Measurements from ENCODE around the gene CCDC89.
"Not testable (repeated sequence)": the region's sequence is repeated elsewhere in the genome, so short reads cannot be mapped to it uniquely, and the experiment has no call there.

The CCDC89 gene

DNA sequence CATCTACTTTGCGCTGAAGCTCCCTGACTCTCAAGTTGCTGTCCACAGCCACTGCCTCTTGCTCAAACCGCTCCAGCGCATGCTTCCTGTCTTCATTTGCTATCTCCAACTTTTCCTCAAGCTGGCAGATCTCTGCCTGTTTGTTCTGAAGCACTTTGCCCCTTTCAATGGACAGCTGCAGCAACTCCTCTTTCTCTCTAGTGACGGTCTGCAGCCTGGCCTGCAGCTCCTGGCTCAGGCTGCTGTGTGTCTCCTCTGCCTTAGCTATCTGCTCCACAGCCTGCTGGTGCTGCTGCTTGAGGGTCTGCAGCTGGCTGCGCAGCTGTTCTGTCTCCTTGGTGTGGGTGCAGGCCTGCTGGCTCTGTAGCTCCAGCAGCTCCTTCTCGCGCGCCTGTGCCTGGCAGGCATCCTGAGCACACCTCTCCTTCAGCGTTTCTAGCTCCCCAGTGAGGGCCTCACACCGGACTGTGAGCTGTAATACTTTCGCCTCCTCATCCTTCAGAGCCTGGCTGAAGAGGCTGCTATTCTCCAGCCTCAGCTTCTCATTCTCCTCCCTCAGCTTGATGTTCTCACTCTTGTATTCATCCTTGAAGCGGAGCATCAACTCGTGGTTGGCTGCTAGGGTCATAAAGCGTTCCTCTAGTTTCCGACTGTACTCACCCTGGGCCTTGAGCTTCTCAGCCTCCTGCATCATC is 723 bp downstream of the CCDC89 start:
- DNase-seq: no peak

- DNase-seq: peak; percentile 81
These were observed 3.4 kb downstream of the CCDC89 start for GRCh38 chr11:85682330-85683305.

GRCh38 chr11:85680897-85681296 is 5.1 kb downstream of the CCDC89 start:
- no peak for DNase-seq

DNA sequence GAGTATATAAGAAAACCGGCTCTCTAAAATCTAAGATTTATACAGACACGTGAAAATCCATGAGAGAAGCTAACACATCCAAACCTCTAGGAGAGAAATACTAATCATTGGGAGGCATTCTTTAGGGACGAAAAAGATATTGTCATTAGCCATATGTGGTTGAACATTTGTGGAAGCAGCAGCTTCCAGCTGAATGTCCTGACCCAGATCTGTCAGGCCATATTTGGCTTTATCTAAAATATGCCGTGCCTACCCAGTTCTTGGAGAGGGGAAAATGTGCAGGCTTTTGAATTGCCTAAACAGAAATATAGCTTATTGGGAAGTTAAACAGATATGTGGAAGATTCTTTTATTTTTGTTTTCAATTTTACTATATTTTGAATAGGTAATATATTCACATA is 6.4 kb downstream of the CCDC89 start:
- no peak for DNase-seq

GRCh38 chr11:85673393-85673792 is 12.6 kb downstream of the CCDC89 start:
- DNase-seq: no peak

- no peak for DNase-seq
These were observed 13.7 kb downstream of the CCDC89 start for GRCh38 chr11:85672105-85672902.

DNA sequence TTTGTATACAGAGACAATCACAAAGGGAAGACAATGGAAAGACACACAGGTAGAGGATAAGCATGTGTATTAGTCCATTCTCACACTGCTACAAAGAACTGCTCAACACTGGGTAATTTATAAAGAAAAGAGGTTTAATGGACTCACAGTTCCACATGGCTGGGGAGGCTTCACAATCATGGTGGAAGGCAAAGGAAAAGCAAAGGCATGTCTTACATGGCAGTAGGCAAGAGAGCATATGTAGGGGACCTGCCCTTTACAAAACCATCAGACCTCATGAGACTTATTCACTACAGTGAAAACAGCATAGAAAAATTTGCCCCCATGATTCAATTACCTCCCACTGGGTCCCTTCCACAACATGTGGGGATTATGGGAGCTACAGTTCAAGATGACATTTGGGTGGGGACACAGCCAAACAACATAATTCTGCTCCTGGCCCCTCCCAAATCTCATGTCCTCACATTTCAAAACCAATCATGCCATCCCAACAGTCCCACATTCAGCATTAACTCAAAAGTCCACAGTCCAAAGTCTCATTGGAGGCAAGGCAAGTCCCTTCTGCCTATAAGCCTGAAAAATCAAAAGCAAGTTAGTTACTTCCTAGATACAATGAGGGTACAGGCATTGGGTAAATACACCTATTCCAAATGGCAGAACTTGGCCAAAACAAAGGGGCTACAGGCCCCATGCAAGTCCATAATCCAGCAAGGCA is 14.9 kb downstream of the CCDC89 start:
- not testable (repeated sequence) for DNase-seq

DNA sequence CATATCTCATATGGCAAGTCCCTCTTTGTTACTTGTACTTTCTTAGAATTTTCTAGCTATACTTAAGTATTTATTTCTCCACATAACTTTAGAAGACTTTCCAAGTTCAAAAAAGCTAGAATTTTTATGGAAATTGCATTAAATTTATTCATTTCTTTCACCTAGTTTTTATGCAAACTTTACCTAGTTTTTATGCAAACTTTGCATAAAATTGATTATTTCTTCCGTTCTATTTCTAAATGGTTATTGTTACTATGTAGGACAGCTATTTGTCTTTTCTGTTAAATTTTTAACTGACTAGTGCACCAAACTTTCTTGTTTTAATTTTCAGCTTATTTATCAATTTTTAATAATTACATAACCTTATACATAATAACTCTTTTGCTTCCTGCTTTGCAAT is 17.8 kb downstream of the CCDC89 start:
- no peak for DNase-seq

DNA sequence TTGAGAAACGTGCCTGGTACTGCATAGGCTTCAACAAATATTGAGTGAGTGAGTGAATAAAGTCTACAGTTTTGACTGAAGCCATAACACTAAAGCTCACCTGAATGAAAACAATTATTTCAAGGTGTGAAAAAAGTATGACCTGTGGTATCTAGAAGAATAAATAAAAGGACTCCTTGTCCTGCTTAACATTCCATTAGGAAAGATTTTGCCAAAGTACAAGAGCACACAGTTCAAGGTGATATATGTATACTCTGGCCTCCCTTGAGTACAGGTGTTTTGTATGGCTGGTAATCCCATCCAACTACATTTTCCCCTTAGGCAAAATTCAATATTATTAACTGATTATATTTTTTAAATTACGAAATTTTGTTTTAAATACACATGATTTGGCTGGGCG is 19.3 kb downstream of the CCDC89 start:
- no peak for DNase-seq

- no peak for DNase-seq
These were observed 20.3 kb downstream of the CCDC89 start for GRCh38 chr11:85665733-85666132.

DNA sequence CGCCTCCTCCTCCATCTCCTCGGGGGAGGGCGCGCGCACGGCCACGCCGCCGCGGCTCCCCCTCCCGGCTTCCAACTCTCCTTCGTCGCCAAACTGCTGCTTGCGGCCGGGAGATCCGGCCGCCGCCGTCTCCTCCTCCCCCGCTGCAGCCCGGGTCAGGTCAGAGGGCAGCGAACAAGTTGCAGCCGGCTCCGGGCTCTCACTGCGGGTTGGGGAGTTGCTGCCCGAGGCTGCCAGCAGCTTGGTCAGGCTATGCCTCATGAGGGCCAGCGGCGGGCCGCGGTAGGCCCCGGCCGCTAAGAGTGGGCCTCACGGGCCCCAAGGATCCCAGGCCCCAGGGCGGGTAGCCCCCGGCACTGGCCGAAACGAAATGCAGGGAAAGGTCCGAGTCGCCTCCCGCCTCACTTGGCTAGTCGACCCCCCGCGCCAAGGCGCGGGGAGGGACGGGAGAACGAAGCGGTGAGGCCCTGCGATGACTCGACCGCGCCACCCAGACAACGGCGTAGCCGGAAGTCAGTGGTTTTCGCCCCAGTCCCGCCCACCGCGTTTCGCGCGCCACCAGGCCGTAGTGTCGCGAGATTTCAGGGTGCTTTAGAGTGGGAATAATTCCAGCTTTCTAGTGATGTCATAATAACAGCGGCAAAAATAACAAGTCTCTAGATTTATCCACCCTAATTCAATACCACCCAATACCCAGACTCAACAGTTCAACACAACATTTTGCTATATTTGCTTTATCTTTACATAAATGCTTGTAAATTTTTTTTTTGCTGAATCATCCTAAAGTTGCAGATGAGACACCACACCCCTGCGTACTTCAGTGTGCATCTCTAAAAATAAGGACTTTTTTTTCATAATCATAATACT is 21.1 kb downstream of the CCDC89 start, which contains the start of gene CREBZF:
Gene CREBZF (minus strand): TSS at position 515 of the 867 bp plus-strand sequence. CDS start 254 bp downstream, at position 261.
- DNase-seq: peak; percentile 97

GRCh38 chr11:85663753-85664614 is 22.0 kb downstream of the CCDC89 start:
- DNase-seq: peak; percentile 88

DNA sequence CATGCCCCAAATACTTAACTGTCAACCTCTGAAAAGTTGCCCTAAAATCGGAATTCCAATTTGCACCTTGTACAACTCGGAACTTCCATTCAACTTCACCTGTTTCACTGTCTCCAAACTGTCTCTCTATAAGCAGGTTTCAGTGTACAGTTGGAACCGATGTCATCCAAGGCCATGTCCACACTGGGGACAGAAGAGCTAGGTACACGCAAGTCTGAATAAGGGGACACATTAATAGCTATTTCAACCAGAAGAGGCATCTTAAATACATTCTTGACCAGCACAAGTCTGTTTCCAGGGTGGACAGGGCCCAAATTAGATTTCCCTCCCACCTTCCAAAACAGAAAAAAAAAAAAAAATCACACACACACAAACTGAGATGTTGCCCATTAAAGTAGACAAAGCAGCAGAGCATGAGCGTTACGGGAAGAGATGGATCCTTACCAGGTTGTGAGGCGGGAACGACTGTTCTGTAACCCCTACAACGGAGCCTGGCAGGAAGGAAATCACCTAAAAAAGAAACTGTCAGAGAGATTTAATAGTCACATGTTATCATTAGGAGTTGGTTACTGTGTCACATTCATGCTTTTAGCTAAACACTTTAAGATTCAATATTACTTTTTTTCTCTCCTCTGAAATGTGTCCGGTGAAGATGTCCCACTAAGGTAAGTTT is 22.8 kb downstream of the CCDC89 start:
- DNase-seq: no peak

DNA sequence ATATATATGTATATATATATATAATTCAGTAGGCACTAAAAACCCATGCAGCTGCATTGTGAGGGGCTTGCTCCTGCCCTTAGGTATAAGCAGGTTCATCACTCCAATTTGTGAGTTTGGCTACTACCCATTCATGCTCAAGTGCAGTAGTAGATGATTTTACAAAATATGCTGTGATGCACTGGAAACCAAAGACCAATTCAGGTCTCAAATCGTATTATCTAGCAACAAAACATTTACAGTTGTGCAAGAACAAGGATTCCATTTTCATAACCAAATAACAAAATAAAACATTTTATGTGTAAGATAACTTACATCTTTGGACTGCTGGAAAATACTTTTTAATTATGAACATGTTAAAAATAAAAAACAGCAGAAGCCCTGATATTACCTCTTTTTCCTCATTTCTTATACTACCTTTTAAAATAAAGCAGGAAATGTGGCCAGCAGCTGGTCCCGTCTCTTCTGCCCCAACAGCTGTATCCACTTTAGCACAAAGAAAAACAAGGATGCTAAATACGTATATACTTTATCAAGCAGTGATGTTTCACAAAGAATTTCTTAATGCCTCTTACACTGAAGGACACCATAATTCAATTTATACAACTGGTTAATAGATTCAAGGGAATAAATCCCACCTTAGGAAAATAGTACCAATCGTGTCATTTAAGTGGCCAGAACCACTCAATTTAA is 23.9 kb downstream of the CCDC89 start:
- no peak for DNase-seq

DNA sequence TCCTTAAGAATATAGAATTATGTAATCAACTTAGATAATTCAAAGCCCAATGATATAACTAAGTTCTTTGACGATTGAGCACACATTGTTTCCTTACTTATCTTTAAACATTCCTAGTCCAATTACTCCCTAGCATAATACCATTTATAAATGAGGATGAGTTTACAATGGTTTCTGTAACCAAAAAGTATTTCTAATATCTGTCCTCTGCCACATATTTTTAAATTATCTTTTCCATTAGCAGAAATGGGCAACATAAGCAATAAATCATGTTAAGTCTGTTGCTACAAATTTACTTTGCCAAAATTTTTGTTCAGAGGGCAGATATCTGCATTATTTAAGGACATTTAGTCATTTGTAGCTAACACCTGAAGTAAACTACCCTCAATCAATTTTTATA is 27.8 kb downstream of the CCDC89 start:
- DNase-seq: no peak

DNA sequence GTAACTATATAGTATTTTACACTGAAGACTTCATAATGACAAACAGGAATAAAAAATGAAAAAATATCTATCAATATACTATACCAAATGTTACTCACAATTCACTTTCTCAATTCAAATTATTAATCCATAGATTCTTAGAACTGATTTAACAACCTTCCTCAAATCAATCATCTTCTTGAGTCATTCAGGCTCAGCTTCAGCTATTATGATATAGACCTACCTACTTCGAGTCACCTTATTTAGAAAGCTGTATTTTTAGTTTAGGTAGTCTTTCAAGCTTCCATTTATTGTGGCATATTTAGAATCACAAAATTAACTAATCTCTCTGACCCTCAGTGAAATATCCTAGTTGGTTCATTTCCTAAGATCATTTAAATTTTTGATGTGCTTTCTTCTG is 29.2 kb downstream of the CCDC89 start:
- DNase-seq: no peak

- DNase-seq: not testable (repeated sequence)
These were observed 31.7 kb downstream of the CCDC89 start for GRCh38 chr11:85654343-85654742.

- DNase-seq: no peak
These were observed 33.1 kb downstream of the CCDC89 start for GRCh38 chr11:85652786-85653447.

- DNase-seq: no peak
These were observed 34.9 kb downstream of the CCDC89 start for GRCh38 chr11:85651118-85651517.

Measured in stimulated activated CD4-positive, alpha-beta T cell treated with anti-CD3 and anti-CD28 coated beads, Interleukin-15, amount 100 ng/mL, for 24 hours (primary cell).